ENCODE measurements around the gene ADCY2. TPM values are rescaled to one million over a fixed set of nuclear protein-coding genes. Genes with fewer than 3 reads are reported as not detected.

The ADCY2 gene
- total RNA-seq, 1 donor from 2014 or later: 4.5 TPM

DNA sequence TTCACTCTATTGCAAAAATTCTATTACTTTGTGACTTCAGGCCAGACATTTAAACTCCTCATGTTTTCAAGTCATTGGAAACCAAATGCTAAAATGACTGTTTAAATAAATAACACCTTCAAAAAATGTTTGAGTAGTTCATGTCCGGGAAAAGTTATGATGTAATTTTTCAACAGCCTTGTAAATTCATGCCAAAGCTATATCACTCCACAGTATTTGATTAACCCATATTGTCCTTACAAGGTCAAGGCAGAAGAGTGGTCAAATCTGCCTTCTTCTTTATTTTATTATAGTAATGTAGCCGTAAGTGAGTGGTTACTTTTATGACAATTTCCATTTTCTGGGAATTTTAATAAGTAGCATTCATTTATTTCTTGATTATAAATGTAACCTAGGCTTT is 72.8 kb downstream of the ADCY2 start:
- no peaks in the 10 kb centered on the region for H3K36me3 Mint-ChIP-seq (ENCODE audit: insufficient read depth)
- peaks cover 43% of the 10 kb centered on the region for H3K27me3 Mint-ChIP-seq
- TF ChIP-seq, protein P1, sequence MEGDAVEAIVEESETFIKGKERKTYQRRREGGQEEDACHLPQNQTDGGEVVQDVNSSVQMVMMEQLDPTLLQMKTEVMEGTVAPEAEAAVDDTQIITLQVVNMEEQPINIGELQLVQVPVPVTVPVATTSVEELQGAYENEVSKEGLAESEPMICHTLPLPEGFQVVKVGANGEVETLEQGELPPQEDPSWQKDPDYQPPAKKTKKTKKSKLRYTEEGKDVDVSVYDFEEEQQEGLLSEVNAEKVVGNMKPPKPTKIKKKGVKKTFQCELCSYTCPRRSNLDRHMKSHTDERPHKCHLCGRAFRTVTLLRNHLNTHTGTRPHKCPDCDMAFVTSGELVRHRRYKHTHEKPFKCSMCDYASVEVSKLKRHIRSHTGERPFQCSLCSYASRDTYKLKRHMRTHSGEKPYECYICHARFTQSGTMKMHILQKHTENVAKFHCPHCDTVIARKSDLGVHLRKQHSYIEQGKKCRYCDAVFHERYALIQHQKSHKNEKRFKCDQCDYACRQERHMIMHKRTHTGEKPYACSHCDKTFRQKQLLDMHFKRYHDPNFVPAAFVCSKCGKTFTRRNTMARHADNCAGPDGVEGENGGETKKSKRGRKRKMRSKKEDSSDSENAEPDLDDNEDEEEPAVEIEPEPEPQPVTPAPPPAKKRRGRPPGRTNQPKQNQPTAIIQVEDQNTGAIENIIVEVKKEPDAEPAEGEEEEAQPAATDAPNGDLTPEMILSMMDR (IDR thresholded peaks at IDR 0.05; ENCODE audit: unreplicated experiment): no peak
- no peak overlapping the region for H3K4me3 Mint-ChIP-seq (ENCODE audit: low read depth)
- no peaks in the 10 kb centered on the region for H3K4me1 Mint-ChIP-seq (ENCODE audit: low read depth)
- H3K9me3 Mint-ChIP-seq (ENCODE audit: low read depth): peaks cover 12% of the 10 kb centered on the region
- DNase-seq (ENCODE audit: low spot score, unreplicated experiment): no peak
- no peak overlapping the region for H3K27ac Mint-ChIP-seq

DNA sequence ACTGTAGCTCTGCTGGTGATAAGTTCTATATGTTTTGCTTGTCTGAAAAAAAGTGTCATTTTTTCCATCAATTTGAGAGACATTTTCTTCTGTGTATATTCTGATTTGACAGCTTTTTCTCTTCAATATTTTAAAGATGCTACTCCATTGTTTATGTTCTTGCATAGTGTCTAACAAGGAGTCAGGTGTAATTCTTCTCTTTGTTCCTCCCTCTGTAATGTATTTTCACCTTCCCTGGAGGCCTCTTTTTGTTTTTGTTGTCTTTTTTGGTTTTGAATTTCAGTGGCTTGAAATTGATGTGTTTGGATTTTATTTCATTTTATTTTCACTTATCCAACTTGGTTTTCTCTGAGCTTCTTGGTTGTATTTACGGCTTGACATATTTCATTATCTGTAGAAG is 75.8 kb downstream of the ADCY2 start:
- H3K4me3 Mint-ChIP-seq (ENCODE audit: low read depth): no peak overlapping the region
- no peaks in the 10 kb centered on the region for H3K36me3 Mint-ChIP-seq (ENCODE audit: insufficient read depth)
- H3K4me1 Mint-ChIP-seq (ENCODE audit: low read depth): peaks cover 2% of the 10 kb centered on the region
- no peak overlapping the region for H3K27ac Mint-ChIP-seq
- H3K27me3 Mint-ChIP-seq: peaks cover 44% of the 10 kb centered on the region
- H3K9me3 Mint-ChIP-seq (ENCODE audit: low read depth): peaks cover 12% of the 10 kb centered on the region
- TF ChIP-seq, protein P1 (IDR thresholded peaks at IDR 0.05; ENCODE audit: unreplicated experiment): no peak
- no peak for DNase-seq (ENCODE audit: low spot score, unreplicated experiment)

DNA sequence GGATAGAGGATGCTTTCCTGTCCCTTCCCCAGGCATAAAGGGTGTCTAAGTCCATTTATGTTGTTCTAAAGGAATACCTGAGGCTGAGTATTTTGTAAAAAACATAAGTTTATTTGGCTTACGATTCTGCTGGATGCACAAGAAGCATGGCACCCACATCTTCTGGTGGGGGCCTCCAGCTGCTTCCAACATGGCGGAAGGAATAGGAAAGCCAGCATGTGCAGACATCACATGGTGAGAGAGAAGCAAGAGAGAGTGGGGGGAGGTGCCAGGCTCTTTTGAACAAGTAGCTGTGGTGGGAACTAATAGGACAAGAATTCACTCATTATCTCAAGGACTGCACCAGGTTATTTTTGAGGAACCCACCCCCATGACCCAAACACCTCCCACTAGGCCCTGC is 77.2 kb downstream of the ADCY2 start:
- H3K27ac Mint-ChIP-seq: no peak overlapping the region

DNA sequence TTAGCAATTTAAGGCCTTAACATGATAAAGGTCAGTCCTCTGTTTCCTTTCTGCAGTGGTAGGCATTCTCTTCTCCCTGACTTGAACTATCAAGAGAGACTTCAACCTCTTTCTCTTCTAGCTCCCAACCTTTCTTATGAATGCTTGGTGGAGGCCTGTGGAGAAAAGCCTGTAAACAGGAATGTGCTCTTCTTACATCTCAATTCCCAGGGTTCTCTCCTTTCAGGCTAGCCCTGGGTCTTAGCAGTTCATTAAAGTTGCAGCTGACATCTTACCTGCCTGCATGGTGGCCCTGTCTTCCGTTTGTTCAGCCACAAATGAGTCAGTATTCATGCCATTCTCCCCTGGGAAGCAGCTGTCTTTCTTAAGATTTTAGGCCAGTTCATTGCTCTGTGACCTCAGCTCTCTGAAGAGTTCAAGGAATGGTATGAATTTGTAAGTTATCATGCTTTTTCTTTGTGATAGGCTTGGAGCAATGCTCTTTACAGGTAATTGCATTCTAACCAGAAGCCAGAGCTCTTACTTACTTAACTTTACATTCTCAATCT is 77.8 kb downstream of the ADCY2 start:
- Mint-ChIP-seq H3K4me1 (ENCODE audit: low read depth) (peaks cover 9% of the 10 kb centered on the region), H3K36me3 (ENCODE audit: insufficient read depth) (no peaks in the 10 kb centered on the region), H3K27ac (no peak overlapping the region), H3K9me3 (ENCODE audit: low read depth) (peaks cover 12% of the 10 kb centered on the region), H3K4me3 (ENCODE audit: low read depth) (no peak overlapping the region), H3K27me3 (peaks cover 33% of the 10 kb centered on the region)
- DNase-seq (ENCODE audit: low spot score, unreplicated experiment): no peak
- TF ChIP-seq, protein P1 (IDR thresholded peaks at IDR 0.05; ENCODE audit: unreplicated experiment): no peak

More for the DNA sequence above, 77.2 kb downstream of the ADCY2 start:
- TF ChIP-seq, protein P1 (IDR thresholded peaks at IDR 0.05; ENCODE audit: unreplicated experiment): no peak
- no peak for DNase-seq (ENCODE audit: low spot score, unreplicated experiment)
- H3K36me3 Mint-ChIP-seq (ENCODE audit: insufficient read depth): no peaks in the 10 kb centered on the region
- peaks cover 36% of the 10 kb centered on the region for H3K27me3 Mint-ChIP-seq
- H3K4me3 Mint-ChIP-seq (ENCODE audit: low read depth): no peak overlapping the region
- H3K9me3 Mint-ChIP-seq (ENCODE audit: low read depth): peaks cover 12% of the 10 kb centered on the region
- peaks cover 5% of the 10 kb centered on the region for H3K4me1 Mint-ChIP-seq (ENCODE audit: low read depth)

DNA sequence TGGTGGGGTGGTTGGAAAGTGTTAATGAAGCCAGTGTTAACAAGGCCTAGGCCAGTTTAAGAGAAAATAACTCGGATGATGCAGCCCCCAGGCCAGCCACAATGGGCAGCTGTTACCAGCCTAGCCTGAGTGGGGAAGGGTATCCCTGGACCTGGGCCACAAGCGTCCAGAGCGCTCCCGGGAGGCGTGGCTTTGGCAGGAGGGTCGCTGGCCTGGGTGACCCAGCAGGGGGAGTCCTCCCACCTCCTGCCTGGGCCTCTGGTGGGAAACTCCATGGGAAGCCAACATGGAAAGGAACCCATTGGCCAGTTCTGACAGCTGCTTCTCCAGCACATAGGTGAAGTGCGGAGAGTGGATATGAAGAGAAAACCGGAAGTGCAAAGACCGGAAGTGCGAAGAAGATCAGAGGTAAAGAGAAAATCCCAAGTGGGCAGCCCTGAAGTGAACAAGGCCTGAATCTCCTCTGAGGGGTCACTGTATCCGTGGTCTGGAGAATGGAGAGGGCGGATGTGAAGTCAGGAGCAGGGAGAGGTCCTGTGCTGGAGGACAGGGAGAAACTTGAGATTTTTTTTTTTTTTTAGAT is 79.0 kb downstream of the ADCY2 start:
- TF ChIP-seq, protein P1 (IDR thresholded peaks at IDR 0.05; ENCODE audit: unreplicated experiment): no peak
- H3K36me3 Mint-ChIP-seq (ENCODE audit: insufficient read depth): no peaks in the 10 kb centered on the region
- peaks cover 33% of the 10 kb centered on the region for H3K27me3 Mint-ChIP-seq
- peaks cover 11% of the 10 kb centered on the region for H3K9me3 Mint-ChIP-seq (ENCODE audit: low read depth)
- no peak overlapping the region for H3K4me3 Mint-ChIP-seq (ENCODE audit: low read depth)
- DNase-seq (ENCODE audit: low spot score, unreplicated experiment): no peak
- peaks cover 9% of the 10 kb centered on the region for H3K4me1 Mint-ChIP-seq (ENCODE audit: low read depth)
- no peak overlapping the region for H3K27ac Mint-ChIP-seq
